KOPT-K1 (cell line): ENCODE data around the gene NUMB.

Experiments used
- H3K27ac ChIP-seq: fragments of 200-600 bp; sonication (generic); 2 replicates; pipeline ENCODE4 v1.5.1; 2016; ENCODE audit warnings: antibody characterized with exemption, mild to moderate bottlenecking, low read depth, low read length; ENCODE audit not compliant: poor library complexity, severe bottlenecking
- H3K36me3 ChIP-seq: fragments of 200-600 bp; sonication (generic); 2 replicates; pipeline ENCODE4 v1.5.1; 2017; ENCODE audit warnings: antibody characterized with exemption, mild to moderate bottlenecking, low read length, moderate library complexity; ENCODE audit not compliant: insufficient read depth
- H3K9me3 ChIP-seq: fragments of 200-600 bp; sonication (generic); 2 replicates; pipeline ENCODE4 v1.5.1; 2017; ENCODE audit warnings: antibody characterized with exemption, low read length, mild to moderate bottlenecking; ENCODE audit not compliant: insufficient read depth, poor library complexity, severe bottlenecking

NUMB gene

GRCh38 chr14:73286598-73286997 lies 171.7 kb downstream of the NUMB start:
- Histone ChIP-seq H3K9me3 (no peaks in the 10 kb centered on the region), H3K27ac (no peak overlapping the region), H3K36me3 (peaks cover 71% of the 10 kb centered on the region)

DNA sequence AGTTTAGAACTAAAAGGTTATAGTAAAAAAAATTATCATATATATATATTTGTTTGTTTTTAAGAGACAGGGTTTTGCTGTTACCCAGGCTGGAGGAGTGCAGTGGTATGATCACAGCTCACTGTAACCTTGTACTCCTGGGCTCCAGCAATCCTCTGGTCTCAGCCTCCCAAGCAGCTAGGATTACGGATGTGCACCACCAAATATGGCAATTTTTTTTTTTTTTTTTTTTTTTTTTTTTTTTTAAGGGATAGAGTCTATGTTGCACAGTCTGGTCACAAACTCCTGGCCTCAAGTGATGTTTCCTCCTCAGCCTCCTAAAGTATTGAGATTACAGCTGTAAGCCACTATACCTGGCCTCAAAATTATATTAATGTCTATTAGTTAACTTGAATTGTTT lies 172.4 kb downstream of the NUMB start:
- H3K27ac ChIP-seq = no peak overlapping the region
- no peaks in the 10 kb centered on the region for H3K9me3 ChIP-seq
- peaks cover 73% of the 10 kb centered on the region for H3K36me3 ChIP-seq

DNA sequence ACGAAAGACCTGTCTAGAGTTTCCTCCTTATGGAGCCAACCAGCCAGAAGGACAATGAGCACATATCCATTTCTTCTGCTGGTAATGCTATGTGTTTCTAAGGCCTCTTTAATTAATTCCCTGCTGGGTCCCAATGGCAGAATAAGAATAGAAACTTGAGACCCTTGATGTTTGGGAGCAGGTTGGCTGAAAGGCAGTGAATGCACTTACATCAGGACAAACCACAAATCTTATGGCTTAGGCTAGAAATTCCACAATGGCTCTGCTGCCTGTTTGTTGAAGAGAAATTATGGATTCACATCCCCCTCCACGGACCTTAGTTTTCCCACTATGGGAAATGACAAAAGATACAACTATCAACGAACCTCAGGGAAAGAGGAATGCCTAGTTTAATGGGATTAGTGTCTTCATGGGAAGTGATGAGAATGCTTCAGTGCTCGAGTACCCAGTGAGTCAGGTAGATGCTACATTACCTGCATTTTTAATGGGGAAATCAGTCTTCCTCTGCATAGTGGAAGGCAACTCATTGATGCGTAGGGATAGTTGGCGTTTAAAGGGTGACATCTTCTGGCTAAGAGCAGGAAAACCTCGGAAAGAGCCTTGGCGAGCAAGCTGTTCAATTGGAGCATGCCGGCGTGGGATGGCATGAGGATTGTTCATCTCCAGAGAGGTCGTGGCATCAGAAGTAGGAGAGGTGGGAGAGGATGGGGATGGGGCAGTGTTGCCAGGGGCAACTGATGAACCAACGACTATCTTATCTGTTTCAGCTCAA lies 174.6 kb downstream of the NUMB start:
- peaks cover 79% of the 10 kb centered on the region for H3K36me3 ChIP-seq
- no peak overlapping the region for H3K27ac ChIP-seq

GRCh38 chr14:73280903-73281302 lies 177.4 kb downstream of the NUMB start:
- Histone ChIP-seq H3K9me3 (no peaks in the 10 kb centered on the region), H3K36me3 (peaks cover 87% of the 10 kb centered on the region), H3K27ac (no peak overlapping the region)

More for the DNA sequence above, 174.6 kb downstream of the NUMB start:
- no peaks in the 10 kb centered on the region for H3K9me3 ChIP-seq

DNA sequence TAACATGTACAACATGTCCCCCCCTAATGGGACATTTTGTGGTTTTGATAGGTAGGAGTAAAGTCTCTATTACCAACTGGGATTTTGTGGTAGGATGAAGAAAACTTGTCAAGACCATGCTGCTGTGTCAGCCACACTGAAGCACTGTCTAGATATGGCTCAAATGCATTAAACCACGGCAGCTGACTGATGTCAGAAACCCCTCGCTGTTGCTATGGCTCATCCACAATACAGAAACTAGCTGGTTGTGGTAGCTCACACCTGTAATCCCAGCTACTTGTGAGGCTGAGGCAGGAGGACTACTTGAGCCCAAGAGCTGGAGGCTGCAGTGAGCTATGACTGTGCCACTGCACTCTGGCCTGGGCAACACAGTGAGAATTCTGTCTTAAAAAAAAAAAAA lies 181.0 kb downstream of the NUMB start:
- no peak overlapping the region for H3K27ac ChIP-seq
- peaks cover 76% of the 10 kb centered on the region for H3K36me3 ChIP-seq
- H3K9me3 ChIP-seq = no peaks in the 10 kb centered on the region

DNA sequence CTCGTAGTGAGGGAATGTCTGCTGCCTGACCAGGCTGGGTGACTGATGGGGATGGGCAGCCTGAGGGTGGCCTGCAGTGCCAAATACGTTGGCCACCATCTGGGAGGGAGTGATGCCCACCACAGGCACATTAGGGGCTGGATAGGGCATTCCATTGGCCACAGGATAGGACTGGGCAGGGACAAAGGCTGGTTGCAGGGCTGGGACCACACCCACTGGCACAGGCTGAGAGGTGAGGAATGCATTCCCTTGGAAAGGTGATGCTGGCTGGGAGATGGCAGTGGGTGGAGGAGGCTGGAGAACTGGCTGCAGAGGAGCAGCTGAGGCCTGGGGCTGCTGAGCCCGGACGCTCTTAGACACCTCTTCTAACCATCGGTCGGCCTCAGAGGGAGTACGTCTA lies 181.5 kb downstream of the NUMB start:
- H3K36me3 ChIP-seq = peaks cover 71% of the 10 kb centered on the region

DNA sequence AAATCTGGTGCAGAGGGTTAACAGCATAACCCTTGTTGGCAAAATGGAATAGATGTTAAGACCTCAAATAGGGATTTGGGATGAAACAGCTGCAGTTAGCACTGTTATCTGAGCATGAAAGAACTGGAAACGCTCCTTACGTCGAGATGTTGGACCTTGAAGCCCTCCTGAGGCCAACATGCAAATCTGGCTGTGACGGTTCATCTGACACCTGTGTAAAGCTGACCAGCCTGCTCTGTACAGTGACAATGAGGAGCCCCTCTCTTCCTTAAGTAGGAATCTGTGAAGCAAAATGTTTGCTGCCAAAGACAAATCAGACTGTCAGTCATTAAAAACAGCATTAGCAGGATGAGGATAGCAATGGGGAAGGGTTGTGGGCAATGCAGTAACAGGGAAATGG lies 184.5 kb downstream of the NUMB start:
- Histone ChIP-seq H3K36me3 (peaks cover 49% of the 10 kb centered on the region), H3K9me3 (no peaks in the 10 kb centered on the region), H3K27ac (no peak overlapping the region)

More for the DNA sequence above, 181.5 kb downstream of the NUMB start:
- no peak overlapping the region for H3K27ac ChIP-seq
- H3K9me3 ChIP-seq = no peaks in the 10 kb centered on the region

DNA sequence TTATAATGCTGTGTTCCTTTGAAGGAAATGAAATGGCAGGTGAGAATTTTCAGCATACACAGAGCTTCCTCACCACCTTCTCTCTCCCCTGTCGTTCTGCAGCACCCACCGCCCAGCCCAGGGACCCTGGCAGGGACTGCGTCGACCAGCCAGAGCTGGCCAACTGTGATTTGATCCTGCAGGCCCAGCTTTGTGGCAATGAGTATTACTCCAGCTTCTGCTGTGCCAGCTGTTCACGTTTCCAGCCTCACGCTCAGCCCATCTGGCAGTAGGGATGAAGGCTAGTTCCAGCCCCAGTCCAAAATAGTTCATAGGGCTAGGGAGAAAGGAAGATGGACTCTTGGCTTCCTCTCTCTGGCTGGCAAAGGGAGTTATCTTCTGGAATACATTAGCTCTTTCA lies 186.0 kb downstream of the NUMB start:
- peaks cover 39% of the 10 kb centered on the region for H3K36me3 ChIP-seq
- H3K9me3 ChIP-seq = no peaks in the 10 kb centered on the region
- H3K27ac ChIP-seq = no peak overlapping the region

GRCh38 chr14:73269729-73270531 lies 188.4 kb downstream of the NUMB start:
- H3K9me3 ChIP-seq = no peaks in the 10 kb centered on the region
- peaks cover 17% of the 10 kb centered on the region for H3K36me3 ChIP-seq
- no peak overlapping the region for H3K27ac ChIP-seq

DNA sequence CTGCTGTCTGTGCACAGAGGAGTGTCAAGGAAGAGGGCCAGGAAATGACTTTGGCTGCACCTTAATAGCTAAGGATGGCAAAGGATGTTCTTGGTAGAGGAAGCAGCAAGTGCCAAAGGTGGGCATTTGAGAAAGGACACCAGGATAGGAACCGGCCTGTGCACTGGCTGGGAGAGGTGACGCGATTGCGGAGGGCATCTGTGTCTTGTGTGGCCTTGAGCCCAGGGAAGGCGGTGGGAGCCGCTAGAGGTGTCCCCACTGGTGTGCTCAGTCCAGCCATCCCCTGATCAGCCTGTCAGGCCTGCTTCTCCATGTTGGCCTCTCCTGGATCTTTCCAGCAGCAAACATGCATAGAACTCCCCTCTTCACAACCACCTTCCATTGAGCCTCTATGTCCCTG lies 190.9 kb downstream of the NUMB start:
- Histone ChIP-seq H3K36me3 (no peaks in the 10 kb centered on the region), H3K27ac (no peak overlapping the region)

GRCh38 chr14:73266317-73266716 lies 192.0 kb downstream of the NUMB start:
- H3K9me3 ChIP-seq = no peaks in the 10 kb centered on the region
- H3K36me3 ChIP-seq = no peaks in the 10 kb centered on the region
- no peak overlapping the region for H3K27ac ChIP-seq

More for the DNA sequence above, 190.9 kb downstream of the NUMB start:
- no peaks in the 10 kb centered on the region for H3K9me3 ChIP-seq

DNA sequence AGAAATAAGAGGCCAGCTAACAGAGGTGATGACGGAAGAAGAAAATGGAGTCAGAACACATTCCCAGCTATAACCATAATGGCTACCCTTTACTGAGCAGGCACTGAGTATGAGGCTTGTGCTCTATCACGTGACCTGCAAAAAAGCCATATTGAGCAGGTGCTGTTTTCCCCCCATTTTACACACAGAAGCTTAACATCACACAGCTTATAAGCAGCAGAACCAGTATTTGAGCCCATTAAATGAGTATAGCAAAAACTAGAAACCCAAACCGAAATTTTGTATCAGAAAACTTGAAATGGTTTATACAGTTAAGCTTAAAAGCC lies 192.7 kb downstream of the NUMB start:
- no peaks in the 10 kb centered on the region for H3K36me3 ChIP-seq
- H3K27ac ChIP-seq = no peak overlapping the region
- H3K9me3 ChIP-seq = no peaks in the 10 kb centered on the region

DNA sequence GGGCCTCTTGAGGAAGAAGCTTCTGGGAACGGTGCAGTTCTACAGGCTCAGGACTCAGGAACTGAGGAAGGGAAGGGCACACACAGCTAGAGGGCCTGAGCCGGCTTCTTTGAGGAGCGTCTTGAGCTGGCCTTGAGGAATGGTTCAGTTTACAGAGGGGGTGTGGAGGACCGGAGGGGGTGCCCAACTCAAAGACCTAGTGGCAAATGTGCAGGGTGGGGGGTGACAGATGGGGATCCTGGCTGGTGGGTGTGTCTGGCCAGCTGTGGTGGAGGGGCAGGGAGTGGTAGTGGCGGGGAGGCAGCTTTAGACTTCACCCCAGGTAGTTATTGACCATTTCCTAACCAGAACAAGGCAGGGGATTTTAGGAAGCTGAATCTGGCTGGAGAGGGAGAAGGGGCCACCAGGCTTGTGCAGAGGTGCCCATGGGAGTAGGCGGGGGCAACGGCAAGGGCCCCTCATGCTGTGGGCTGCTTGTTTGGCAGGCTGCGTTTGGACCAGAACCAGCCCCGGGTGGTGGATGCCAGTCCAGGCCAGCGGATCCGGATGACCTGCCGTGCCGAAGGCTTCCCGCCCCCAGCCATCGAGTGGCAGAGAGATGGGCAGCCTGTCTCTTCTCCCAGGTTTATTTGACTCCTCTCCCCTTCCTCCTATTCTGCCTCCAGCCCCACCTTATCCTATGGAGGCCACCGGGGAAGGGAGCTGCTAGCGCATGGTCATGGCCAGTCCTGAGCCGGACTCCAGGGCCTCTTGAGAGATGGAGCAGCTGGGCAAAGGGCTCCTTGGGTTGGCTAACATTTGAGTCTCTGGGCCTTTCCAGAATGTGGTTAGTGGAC lies 193.2 kb downstream of the NUMB start:
- Histone ChIP-seq H3K36me3 (no peaks in the 10 kb centered on the region), H3K27ac (no peak overlapping the region), H3K9me3 (no peaks in the 10 kb centered on the region)

GRCh38 chr14:73264080-73264884 lies 194.1 kb downstream of the NUMB start:
- no peaks in the 10 kb centered on the region for H3K36me3 ChIP-seq

More at GRCh38 chr14:73264080-73264884, 194.1 kb downstream of the NUMB start:
- Histone ChIP-seq H3K9me3 (no peaks in the 10 kb centered on the region), H3K27ac (no peak overlapping the region)
